ENCODE results near the gene ATP10B.

Gene ATP10B

DNA sequence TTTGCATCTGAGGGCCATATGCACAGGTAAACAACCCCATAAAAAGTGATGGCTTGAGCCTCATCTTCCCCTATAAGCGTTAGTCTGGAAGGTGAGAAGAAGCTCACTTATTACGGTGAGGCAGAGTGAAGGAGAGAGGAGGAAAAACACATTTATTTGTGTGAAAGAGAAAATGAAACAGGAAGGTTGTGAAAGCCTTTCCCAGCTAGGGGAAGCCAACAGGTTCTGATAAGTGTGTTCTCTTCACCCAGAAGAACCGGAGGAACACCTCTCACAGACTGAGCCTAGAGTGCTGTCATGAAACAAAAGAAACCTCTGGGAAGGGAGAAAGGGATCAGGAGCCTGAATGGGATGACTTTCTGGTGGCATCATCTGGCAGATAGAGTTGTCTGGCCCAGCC lies 237.9 kb downstream of the ATP10B start:
- no peak overlapping the region for H3K4me3 ChIP-seq (ENCODE audit: low read length)
- DNase-seq (ENCODE audit: low read depth), result no peak
- TF ChIP-seq, protein P1, sequence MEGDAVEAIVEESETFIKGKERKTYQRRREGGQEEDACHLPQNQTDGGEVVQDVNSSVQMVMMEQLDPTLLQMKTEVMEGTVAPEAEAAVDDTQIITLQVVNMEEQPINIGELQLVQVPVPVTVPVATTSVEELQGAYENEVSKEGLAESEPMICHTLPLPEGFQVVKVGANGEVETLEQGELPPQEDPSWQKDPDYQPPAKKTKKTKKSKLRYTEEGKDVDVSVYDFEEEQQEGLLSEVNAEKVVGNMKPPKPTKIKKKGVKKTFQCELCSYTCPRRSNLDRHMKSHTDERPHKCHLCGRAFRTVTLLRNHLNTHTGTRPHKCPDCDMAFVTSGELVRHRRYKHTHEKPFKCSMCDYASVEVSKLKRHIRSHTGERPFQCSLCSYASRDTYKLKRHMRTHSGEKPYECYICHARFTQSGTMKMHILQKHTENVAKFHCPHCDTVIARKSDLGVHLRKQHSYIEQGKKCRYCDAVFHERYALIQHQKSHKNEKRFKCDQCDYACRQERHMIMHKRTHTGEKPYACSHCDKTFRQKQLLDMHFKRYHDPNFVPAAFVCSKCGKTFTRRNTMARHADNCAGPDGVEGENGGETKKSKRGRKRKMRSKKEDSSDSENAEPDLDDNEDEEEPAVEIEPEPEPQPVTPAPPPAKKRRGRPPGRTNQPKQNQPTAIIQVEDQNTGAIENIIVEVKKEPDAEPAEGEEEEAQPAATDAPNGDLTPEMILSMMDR (conservative IDR thresholded peaks at IDR 0.05; ENCODE audit: low read depth, low read length), result no peak

DNA sequence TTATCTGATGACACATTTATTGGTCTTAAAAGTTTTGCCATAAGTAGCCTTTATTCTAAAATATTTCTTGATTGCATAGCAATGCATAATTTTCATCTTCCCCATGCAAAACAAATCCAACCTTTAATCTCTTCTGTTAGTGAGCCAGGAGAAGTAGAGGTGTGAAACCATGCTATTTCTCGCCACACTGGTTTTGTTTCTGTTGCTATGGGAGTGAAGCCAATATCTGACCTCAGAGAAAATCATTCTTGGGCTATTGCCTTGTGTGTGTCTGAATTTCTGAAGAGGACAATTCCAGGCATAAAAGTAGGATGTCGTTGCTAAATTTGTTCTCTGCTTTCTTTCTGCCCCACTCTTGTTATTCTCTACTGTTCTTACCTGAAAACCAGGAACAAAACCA lies 246.7 kb downstream of the ATP10B start:
- no peak for DNase-seq (ENCODE audit: low read depth)
- TF ChIP-seq, protein P1 (conservative IDR thresholded peaks at IDR 0.05; ENCODE audit: low read depth, low read length), result no peak

DNA sequence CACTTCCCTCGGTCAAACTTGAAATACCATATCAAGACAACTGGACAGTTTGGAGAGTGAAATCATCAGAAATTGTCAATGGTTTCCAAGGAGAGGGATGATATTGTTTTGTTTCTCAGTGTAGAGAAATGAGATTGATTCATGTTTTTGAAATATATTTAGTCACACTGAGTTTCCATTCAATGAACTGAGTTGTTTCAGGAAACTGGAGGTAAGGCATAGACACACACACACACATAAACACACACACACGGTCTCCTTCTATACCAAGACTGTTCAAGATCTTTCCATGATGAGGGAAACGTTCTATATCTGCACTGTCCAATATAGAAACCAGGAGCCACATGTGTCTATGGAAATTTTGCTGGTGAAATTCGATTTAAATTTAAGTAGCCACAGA lies 247.5 kb downstream of the ATP10B start:
- TF ChIP-seq, protein P1 (conservative IDR thresholded peaks at IDR 0.05; ENCODE audit: low read depth, low read length), result no peak
- no peak for DNase-seq (ENCODE audit: low read depth)
- no peak overlapping the region for H3K4me3 ChIP-seq (ENCODE audit: low read length)

More for the DNA sequence above, 246.7 kb downstream of the ATP10B start:
- no peak overlapping the region for H3K4me3 ChIP-seq (ENCODE audit: low read length)

DNA sequence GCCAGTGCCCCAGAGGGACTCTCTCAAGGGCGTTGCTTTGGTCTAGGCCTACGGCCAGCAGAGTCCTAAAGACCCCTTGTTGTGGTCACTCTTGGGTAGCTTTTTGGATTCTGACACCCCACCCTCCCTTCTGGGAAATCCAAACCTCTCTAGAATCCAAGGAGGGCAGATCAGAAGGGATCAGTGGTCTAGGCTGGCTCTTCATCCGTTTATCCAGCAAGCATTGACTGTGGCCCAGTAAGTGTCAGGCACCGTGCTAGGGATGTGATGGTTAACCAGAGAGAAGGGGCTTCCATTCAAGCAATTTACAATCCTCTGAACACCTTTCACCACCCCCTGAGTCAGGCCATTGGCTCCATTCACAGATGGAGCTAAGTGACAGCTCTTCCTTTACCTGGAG lies 249.3 kb downstream of the ATP10B start:
- TF ChIP-seq, protein P1 (conservative IDR thresholded peaks at IDR 0.05; ENCODE audit: low read depth, low read length), result no peak
- no peak overlapping the region for H3K4me3 ChIP-seq (ENCODE audit: low read length)
- no peak for DNase-seq (ENCODE audit: low read depth)

DNA sequence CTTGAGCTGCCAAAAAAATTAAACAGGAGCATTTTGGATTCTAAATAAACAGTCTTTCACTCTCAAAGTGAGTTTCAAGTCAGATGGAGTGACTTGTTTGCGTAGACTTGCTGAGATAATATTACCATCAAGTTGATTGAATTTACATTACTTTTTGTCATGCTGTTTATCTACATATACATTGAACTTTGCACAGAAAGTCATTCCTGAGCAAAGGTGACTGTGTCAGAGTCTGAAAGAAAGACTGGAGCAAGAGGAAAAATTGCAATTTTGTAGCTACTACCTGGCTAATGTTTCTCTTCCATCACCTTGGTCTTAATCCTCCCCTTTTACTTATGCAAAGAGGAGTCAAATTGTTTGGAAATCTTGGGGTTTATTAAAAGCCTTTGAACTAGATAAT lies 251.0 kb downstream of the ATP10B start:
- DNase-seq (ENCODE audit: low read depth), result no peak
- TF ChIP-seq, protein P1 (conservative IDR thresholded peaks at IDR 0.05; ENCODE audit: low read depth, low read length), result no peak
- no peak overlapping the region for H3K4me3 ChIP-seq (ENCODE audit: low read length)

DNA sequence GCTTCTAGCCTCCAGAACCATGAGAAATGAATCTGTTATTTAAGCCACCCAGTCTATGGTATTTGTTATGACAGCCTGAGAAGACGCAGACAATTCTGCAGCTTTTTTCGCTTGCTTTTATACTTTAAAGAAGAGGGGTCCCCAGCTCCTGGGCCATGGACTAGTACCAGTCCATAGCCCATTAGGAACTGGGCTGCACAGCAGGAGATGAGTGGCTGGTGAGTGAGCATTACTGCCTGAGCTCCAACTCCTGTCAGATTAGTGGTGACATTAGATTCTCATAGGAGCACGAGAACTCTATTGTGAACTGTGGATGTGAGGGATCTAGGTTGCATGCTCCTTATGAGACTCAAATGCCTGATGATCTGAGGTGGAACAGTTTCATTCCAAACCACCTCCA lies 278.7 kb downstream of the ATP10B start:
- TF ChIP-seq, protein P1 (conservative IDR thresholded peaks at IDR 0.05; ENCODE audit: low read depth, low read length), result no peak
- no peak overlapping the region for H3K4me3 ChIP-seq (ENCODE audit: low read length)
- DNase-seq (ENCODE audit: low read depth), result no peak

DNA sequence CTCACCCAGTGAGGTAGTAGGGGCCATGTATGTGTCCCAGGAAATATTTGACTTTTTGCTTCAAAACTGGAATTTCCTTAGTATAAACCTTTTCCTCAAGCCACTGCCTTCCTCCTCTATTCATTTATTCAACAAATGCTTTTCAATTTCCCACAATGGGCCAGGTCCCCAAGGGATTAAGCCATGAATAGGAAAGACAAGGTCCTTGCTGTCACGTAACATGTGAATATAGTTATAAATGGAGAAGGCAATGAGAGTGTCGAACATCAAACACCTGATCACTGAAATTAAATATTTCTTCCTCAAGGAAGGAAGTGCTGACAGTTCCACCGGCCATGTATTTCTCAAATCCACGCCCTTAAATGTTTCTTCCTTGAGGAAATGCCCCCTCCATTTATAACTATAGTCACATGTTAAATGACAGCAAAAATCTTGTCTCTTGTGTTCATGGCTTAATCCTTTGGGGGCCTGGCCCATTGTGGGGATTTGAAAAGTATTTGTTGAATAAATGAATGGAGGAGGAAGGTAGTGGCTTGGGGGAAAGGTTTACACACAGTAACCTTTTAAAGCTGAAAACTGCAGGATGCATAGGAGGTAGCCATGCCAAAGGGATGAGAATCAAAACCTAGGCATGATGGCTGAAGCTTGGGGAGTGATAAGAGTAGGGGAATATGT lies 284.8 kb downstream of the ATP10B start:
- TF ChIP-seq, protein P1 (conservative IDR thresholded peaks at IDR 0.05; ENCODE audit: low read depth, low read length), result no peak

More for the DNA sequence above, 284.8 kb downstream of the ATP10B start:
- DNase-seq (ENCODE audit: low read depth), result no peak
- H3K4me3 ChIP-seq (ENCODE audit: low read length), result no peak overlapping the region
